SW480 (cell line): ENCODE results near the gene KERA.
A peak's percentile ranks its signal among the peaks of the same experiment; 100 is the strongest.
"Not testable (repeated sequence)": the region's sequence is repeated elsewhere in the genome, so short reads cannot be mapped to it uniquely, and the experiment has no call there.

ENCODE experiments used
- DNase-seq: peaks from one replicate; pipeline ENCODE4 v3.0.0-alpha.2; 2016; ENCODE audit warnings: low spot score

The KERA gene

GRCh38 chr12:91057368-91058165 is at the start of gene KERA:
TSS of gene KERA (minus strand) at chr12:91058024. CDS start at chr12:91056281, 1,743 bp downstream.
- DNase-seq = no peak

- no peak for DNase-seq
Observed at GRCh38 chr12:91106283-91106682, 48.5 kb upstream of the KERA start.

GRCh38 chr12:91105807-91106206 is 48.0 kb upstream of the KERA start:
- no peak for DNase-seq

- DNase-seq = no peak
Observed at GRCh38 chr12:91104812-91105466, 47.1 kb upstream of the KERA start.

GRCh38 chr12:91103624-91104023 is 45.8 kb upstream of the KERA start:
- no peak for DNase-seq

- no peak for DNase-seq
Observed at GRCh38 chr12:91103101-91103500, 45.3 kb upstream of the KERA start.

GRCh38 chr12:91100906-91101305 is 43.1 kb upstream of the KERA start:
- no peak for DNase-seq

- DNase-seq = no peak
Observed at GRCh38 chr12:91099836-91100235, 42.0 kb upstream of the KERA start.

- DNase-seq = no peak
Observed at GRCh38 chr12:91099341-91099740, 41.5 kb upstream of the KERA start.

- DNase-seq = peak; percentile 54
Observed at GRCh38 chr12:91098941-91099340, 41.1 kb upstream of the KERA start.

GRCh38 chr12:91098461-91098860 is 40.6 kb upstream of the KERA start:
- no peak for DNase-seq

- no peak for DNase-seq
Observed at GRCh38 chr12:91094957-91095356, 37.1 kb upstream of the KERA start.

- DNase-seq = no peak
Observed at GRCh38 chr12:91094032-91094662, 36.3 kb upstream of the KERA start.

- no peak for DNase-seq
Observed at GRCh38 chr12:91093341-91093740, 35.5 kb upstream of the KERA start.

GRCh38 chr12:91091916-91092715 is 34.3 kb upstream of the KERA start:
- no peak for DNase-seq

- DNase-seq = not testable (repeated sequence)
Observed at GRCh38 chr12:91089953-91090352, 32.1 kb upstream of the KERA start.

GRCh38 chr12:91080041-91080440 is 22.2 kb upstream of the KERA start:
- DNase-seq = no peak

- no peak for DNase-seq
Observed at GRCh38 chr12:91078501-91078900, 20.7 kb upstream of the KERA start.

GRCh38 chr12:91077228-91077954 is 19.6 kb upstream of the KERA start:
- DNase-seq = no peak

- DNase-seq = no peak
Observed at GRCh38 chr12:91074851-91075250, 17.0 kb upstream of the KERA start.

GRCh38 chr12:91074154-91074709 is 16.4 kb upstream of the KERA start:
- DNase-seq = no peak
